Measurements from ENCODE around the gene GOT2.

DNA sequence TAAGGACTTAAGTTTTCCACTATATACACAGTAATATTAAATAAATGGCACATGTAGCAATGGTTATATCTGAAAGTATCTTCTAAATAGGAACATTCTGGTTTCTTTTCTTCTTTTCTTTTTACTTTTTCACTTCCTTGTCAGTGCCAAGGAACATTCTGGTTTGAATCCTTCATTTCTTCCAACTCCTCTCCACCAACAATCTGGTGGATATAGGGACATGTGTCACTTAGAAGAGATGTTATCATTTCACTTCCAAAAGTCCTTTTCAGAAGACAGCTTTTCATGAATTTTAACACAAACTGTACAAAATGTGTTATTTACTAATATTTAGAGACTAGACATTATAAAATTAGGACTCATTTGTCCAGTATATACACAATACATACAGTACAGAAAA is 7.9 kb upstream of the GOT2 start:
- TF ChIP-seq, protein P1, sequence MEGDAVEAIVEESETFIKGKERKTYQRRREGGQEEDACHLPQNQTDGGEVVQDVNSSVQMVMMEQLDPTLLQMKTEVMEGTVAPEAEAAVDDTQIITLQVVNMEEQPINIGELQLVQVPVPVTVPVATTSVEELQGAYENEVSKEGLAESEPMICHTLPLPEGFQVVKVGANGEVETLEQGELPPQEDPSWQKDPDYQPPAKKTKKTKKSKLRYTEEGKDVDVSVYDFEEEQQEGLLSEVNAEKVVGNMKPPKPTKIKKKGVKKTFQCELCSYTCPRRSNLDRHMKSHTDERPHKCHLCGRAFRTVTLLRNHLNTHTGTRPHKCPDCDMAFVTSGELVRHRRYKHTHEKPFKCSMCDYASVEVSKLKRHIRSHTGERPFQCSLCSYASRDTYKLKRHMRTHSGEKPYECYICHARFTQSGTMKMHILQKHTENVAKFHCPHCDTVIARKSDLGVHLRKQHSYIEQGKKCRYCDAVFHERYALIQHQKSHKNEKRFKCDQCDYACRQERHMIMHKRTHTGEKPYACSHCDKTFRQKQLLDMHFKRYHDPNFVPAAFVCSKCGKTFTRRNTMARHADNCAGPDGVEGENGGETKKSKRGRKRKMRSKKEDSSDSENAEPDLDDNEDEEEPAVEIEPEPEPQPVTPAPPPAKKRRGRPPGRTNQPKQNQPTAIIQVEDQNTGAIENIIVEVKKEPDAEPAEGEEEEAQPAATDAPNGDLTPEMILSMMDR (IDR thresholded peaks at IDR 0.05; ENCODE audit: poor library complexity), result no peak
- no peak for TF ChIP-seq EZH2phosphoT487 (IDR thresholded peaks at IDR 0.05; ENCODE audit: low read depth, severe bottlenecking, unreplicated experiment)
